Measurements from ENCODE around the gene MPIG6B.

Gene MPIG6B

DNA sequence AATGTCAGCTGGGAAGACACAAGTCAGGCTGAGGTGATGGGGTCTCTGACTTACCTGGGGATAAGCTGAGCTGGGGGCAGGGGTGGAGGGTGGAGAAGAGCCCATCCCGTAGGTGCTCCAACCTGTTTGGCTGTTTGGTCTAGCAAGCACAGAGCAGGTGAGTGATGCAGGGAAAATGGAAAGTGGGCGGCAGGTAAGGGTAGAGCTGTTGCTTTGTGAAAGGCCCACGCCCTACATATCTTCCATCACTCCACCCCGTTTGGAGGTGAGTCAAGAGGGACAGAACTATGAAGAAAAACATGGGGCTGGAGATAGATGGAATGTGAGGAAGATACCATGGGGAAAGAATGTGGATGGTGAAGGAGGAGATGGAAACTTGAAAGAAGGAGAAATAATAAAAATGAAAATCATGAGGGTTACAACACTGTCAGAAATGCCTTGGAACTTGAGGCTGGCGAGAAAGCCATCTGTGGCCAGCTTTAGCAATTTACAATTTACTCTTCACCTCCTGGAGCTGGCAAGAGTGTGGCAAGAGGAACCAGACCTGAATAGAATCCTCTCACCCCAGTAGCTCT lies 2.9 kb upstream of the MPIG6B start:
- H3K27ac ChIP-seq (ENCODE audit: insufficient read depth, low read depth, low read length, poor library complexity, severe bottlenecking), result no peak overlapping the region
- no peak overlapping the region for H3K4me3 ChIP-seq (ENCODE audit: insufficient read depth, low read depth, low read length)
- no peaks in the 10 kb centered on the region for H3K36me3 ChIP-seq (ENCODE audit: control insufficient read depth, insufficient read depth, low read length)
- H3K9me3 ChIP-seq (ENCODE audit: control insufficient read depth, low read length), result no peaks in the 10 kb centered on the region
- peaks cover 9% of the 10 kb centered on the region for H3K27me3 ChIP-seq (ENCODE audit: control insufficient read depth, insufficient read depth, low read length, poor library complexity, severe bottlenecking)
- peaks cover 1% of the 10 kb centered on the region for H3K4me1 ChIP-seq (ENCODE audit: control insufficient read depth, insufficient read depth, low read length)
- WGBS, 2 experiments, result 87 to 96% methylated on average over 5 of the region's 5 CpGs

DNA sequence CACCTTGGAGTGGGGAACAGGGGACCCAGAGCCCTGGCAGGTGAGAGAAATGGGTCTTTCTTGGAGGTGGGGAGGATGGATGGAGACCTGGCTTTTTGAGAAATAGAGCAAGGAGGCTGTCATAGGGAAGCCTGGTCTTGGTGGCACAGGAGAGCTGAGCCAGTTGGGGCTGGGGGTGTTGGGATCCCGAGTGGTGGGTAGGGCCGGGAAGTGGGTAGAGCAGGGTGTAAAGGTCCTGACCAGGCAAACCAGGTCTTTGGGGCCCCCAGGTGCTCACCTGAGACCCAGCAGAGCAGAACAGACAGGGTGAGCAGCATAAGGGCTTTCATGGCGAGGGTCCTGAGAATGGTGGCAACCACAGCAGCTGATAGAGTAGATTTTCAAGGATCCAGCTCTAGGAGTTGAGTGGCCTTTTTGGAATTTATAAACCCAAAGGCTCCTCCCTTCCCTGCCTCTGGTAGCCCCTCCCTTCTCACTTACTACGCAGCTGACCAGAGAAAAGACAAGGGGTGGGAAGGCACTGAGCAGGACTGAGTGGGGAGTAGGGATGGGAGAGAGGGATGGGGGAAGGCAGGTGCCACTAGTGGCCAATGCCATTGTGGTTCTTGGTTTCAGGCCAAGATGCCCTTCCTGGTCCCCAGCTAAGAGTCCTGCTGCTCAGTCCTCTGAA lies 1.7 kb upstream of the MPIG6B start, which contains the start of gene LY6G6C:
TSS of gene LY6G6C (minus strand) at position 396 of the 670 bp plus-strand sequence. CDS start at position 329, 67 bp downstream.
- 82 to 97% methylated on average over 3 to 4 of the region's 4 CpGs for WGBS, 2 experiments
- no peak within 1 kb of the TSS for H3K27ac ChIP-seq (ENCODE audit: insufficient read depth, low read depth, low read length, poor library complexity, severe bottlenecking)
- no peaks in the 10 kb centered on the region for H3K4me1 ChIP-seq (ENCODE audit: control insufficient read depth, insufficient read depth, low read length)

DNA sequence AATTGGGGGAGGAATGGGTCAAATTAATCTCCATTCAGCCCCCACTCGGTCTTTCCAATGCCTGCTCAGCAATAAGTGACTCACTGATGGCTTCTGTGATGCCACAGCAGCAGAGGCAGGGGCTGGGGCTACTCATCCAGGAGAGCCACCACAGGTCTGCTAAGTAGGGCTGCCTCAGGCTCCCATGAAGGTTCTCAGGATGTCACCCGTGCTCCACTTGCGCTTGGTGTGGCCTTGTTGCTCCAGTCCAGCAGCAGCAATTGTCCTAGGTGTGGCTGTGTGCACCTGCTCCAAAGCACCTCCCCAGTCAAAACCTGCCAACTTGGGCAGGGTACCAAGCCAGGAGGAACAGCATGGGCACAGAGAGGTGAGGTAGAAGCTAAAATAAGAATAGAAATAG lies 1.0 kb upstream of the MPIG6B start:
- no peaks in the 10 kb centered on the region for H3K9me3 ChIP-seq (ENCODE audit: control insufficient read depth, low read length)
- no peak overlapping the region for H3K27ac ChIP-seq (ENCODE audit: insufficient read depth, low read depth, low read length, poor library complexity, severe bottlenecking)
- peaks cover 9% of the 10 kb centered on the region for H3K27me3 ChIP-seq (ENCODE audit: control insufficient read depth, insufficient read depth, low read length, poor library complexity, severe bottlenecking)
- H3K36me3 ChIP-seq (ENCODE audit: control insufficient read depth, insufficient read depth, low read length), result peaks cover 16% of the 10 kb centered on the region
- H3K4me3 ChIP-seq (ENCODE audit: insufficient read depth, low read depth, low read length), result no peak overlapping the region
- H3K4me1 ChIP-seq (ENCODE audit: control insufficient read depth, insufficient read depth, low read length), result no peaks in the 10 kb centered on the region
- WGBS, 2 experiments, result 93 to 94% methylated on average over 3 of the region's 3 CpGs

More for the DNA sequence above, 1.7 kb upstream of the MPIG6B start, which contains the start of gene LY6G6C:
- H3K27me3 ChIP-seq (ENCODE audit: control insufficient read depth, insufficient read depth, low read length, poor library complexity, severe bottlenecking), result peaks cover 9% of the 10 kb centered on the region
- H3K9me3 ChIP-seq (ENCODE audit: control insufficient read depth, low read length), result no peaks in the 10 kb centered on the region
- H3K4me3 ChIP-seq (ENCODE audit: insufficient read depth, low read depth, low read length), result no peak within 1 kb of the TSS
- H3K36me3 ChIP-seq (ENCODE audit: control insufficient read depth, insufficient read depth, low read length), result peaks cover 9% of the 10 kb centered on the region

GRCh38 chr6:31723980-31724691 lies 963 bp downstream of the MPIG6B start:
- Histone ChIP-seq H3K4me3 (ENCODE audit: insufficient read depth, low read depth, low read length) (no peak overlapping the region), H3K36me3 (ENCODE audit: control insufficient read depth, insufficient read depth, low read length) (peaks cover 25% of the 10 kb centered on the region), H3K27ac (ENCODE audit: insufficient read depth, low read depth, low read length, poor library complexity, severe bottlenecking) (no peak overlapping the region), H3K4me1 (ENCODE audit: control insufficient read depth, insufficient read depth, low read length) (no peaks in the 10 kb centered on the region), H3K27me3 (ENCODE audit: control insufficient read depth, insufficient read depth, low read length, poor library complexity, severe bottlenecking) (peaks cover 3% of the 10 kb centered on the region), H3K9me3 (ENCODE audit: control insufficient read depth, low read length) (no peaks in the 10 kb centered on the region)
- WGBS, 2 experiments, result 93 to 95% methylated on average over 25 of the region's 25 CpGs

DNA sequence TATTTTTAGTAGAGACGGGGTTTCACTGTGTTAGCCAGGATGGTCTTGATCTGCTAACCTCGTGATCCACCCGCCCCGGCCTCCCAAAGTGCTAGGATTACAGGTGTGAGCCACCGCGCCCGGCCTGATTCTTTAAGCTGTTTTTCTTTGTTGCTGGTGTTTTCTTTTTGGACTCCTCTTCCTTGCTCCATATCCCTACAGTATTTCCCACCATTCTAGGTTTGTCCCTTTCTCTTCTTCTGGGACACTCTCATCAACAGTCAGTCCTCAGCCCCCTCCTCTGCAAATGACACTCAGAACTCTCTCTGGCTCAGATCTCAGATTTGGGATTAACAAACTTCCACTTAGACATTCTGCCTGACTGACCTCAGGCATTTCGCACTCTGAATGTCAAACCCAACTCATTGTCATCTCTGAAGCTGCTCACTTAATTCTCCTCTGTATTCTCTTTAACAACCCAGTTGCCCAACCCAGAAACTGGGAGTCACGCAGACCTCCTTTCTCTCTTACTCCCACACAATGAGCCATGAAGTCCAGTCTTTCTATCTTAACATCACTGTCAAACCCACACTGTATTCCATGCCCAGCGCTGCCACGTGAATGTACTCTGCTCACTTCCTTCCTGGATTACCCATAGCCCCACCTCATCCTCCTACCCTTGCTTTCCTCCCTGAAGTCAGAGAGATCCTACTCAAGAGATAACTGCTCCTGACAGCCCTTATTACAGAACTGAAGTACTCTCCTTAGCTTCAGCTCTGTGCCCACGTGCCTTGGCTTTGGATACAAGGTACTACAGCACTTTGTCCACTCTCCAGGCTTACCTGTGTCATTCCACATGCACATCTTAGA lies 2.6 kb downstream of the MPIG6B start:
- 92 to 95% methylated on average over 12 of the region's 12 CpGs for WGBS, 2 experiments
- Histone ChIP-seq H3K4me1 (ENCODE audit: control insufficient read depth, insufficient read depth, low read length) (no peaks in the 10 kb centered on the region), H3K36me3 (ENCODE audit: control insufficient read depth, insufficient read depth, low read length) (peaks cover 25% of the 10 kb centered on the region)

GRCh38 chr6:31727034-31727716 lies 4.0 kb downstream of the MPIG6B start:
- no peak overlapping the region for H3K27ac ChIP-seq (ENCODE audit: insufficient read depth, low read depth, low read length, poor library complexity, severe bottlenecking)
- H3K36me3 ChIP-seq (ENCODE audit: control insufficient read depth, insufficient read depth, low read length), result peaks cover 33% of the 10 kb centered on the region
- no peak overlapping the region for H3K4me3 ChIP-seq (ENCODE audit: insufficient read depth, low read depth, low read length)
- WGBS, 2 experiments, result 91 to 95% methylated on average over 7 of the region's 7 CpGs
- H3K9me3 ChIP-seq (ENCODE audit: control insufficient read depth, low read length), result no peaks in the 10 kb centered on the region
- H3K4me1 ChIP-seq (ENCODE audit: control insufficient read depth, insufficient read depth, low read length), result no peaks in the 10 kb centered on the region
- H3K27me3 ChIP-seq (ENCODE audit: control insufficient read depth, insufficient read depth, low read length, poor library complexity, severe bottlenecking), result no peaks in the 10 kb centered on the region

More for the DNA sequence above, 2.6 kb downstream of the MPIG6B start:
- Histone ChIP-seq H3K27ac (ENCODE audit: insufficient read depth, low read depth, low read length, poor library complexity, severe bottlenecking) (no peak overlapping the region), H3K27me3 (ENCODE audit: control insufficient read depth, insufficient read depth, low read length, poor library complexity, severe bottlenecking) (peaks cover 3% of the 10 kb centered on the region), H3K4me3 (ENCODE audit: insufficient read depth, low read depth, low read length) (no peak overlapping the region), H3K9me3 (ENCODE audit: control insufficient read depth, low read length) (no peaks in the 10 kb centered on the region)

DNA sequence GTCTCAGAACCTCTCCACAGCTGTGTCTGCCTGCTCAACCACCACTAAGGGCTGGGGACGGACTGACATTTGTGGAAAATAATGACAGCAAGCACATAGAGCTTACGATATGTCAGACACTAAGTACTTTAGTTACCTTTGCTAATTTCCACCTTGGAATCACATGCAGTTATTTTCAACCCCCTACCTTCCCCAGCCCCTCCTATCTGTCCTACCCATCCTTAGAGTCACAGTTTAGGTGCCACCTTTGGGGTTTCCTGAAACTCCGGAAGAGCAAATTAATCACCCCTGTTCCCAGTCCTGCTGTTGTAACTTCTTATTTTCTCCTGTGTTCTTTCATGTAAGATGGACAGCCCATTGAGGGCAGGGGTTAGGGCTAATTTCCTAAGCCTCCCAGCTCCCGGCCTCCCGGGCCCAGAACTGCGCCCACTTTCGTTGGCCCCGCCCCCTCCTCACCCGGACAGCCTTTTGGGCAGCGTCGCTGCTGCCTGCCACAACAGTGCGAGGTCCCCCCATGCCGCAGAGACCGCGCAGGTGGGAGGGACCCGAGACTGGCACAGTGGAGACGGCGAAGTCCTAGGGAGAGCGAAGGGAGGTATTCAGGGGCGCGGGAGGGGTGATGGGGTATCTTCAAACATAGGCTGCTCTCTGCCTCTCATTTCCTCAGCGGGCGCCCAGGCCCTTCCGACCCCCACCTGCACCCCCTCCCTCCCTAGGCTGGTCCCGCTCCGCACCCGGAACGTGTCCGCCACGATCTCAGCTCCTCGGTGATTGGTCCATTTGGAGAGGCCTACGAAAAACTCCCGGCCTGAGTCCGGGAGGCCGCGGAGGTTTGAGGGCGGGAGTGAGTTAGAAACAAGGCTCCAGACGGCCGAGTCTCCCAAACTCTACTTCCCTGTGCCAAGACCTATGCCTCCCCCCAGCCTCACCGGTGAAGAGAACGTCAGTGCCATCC lies 4.8 kb downstream of the MPIG6B start:
- H3K9me3 ChIP-seq (ENCODE audit: control insufficient read depth, low read length), result no peaks in the 10 kb centered on the region
- H3K27ac ChIP-seq (ENCODE audit: insufficient read depth, low read depth, low read length, poor library complexity, severe bottlenecking), result no peak overlapping the region
- peaks cover 40% of the 10 kb centered on the region for H3K36me3 ChIP-seq (ENCODE audit: control insufficient read depth, insufficient read depth, low read length)
- WGBS, 2 experiments, result 95% methylated on average over 41 of the region's 41 CpGs
- H3K4me1 ChIP-seq (ENCODE audit: control insufficient read depth, insufficient read depth, low read length), result no peaks in the 10 kb centered on the region
- H3K4me3 ChIP-seq (ENCODE audit: insufficient read depth, low read depth, low read length), result peak overlapping the region; percentile 93
- H3K27me3 ChIP-seq (ENCODE audit: control insufficient read depth, insufficient read depth, low read length, poor library complexity, severe bottlenecking), result no peaks in the 10 kb centered on the region

DNA sequence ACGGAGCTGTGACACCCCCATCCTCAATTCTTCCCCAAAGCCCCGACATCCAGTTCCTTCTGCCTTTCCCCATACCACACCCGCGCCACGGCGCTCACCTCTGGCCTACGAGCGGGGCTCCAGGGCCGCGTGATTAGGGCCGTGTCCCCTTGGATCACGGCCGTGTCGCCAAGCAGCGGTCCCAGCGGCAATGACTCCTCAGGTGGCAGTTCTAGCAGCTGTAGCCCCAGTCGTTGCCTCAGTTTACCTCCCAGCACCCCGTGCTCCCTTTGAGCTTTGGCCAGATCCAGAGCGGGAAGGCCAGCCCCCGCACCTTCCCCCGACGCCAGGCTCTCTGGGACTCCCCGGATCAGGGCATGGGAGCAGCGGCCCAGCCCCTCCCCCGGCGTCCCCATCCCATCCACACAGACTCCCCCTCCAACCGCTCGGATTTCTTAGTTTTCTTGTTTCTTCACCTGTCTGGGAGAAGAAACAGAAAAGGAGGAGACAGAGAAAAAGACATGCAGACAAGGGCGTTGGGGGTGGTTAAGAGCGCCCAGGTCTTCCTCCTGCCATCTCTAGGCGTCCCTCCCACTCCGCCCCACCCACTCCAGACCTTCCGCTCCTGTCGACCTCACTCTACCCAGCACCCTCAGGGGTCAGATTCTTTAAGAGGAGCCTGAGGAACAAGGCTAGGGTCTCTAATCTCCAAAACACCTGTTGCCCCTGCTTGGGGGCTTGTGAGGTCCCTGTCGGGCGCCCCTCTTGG lies 5.8 kb downstream of the MPIG6B start, which contains the start of gene DDAH2:
TSS of gene DDAH2 (minus strand) at position 533 of the 748 bp plus-strand sequence. CDS start at position 395, 138 bp downstream.
- Histone ChIP-seq H3K36me3 (ENCODE audit: control insufficient read depth, insufficient read depth, low read length) (peaks cover 48% of the 10 kb centered on the region), H3K4me1 (ENCODE audit: control insufficient read depth, insufficient read depth, low read length) (peaks cover under 1% of the 10 kb centered on the region)
- WGBS, 2 experiments, result 48 to 49% methylated on average over 36 of the region's 36 CpGs

More for the DNA sequence above, 5.8 kb downstream of the MPIG6B start, which contains the start of gene DDAH2:
- no peaks in the 10 kb centered on the region for H3K9me3 ChIP-seq (ENCODE audit: control insufficient read depth, low read length)
- H3K27me3 ChIP-seq (ENCODE audit: control insufficient read depth, insufficient read depth, low read length, poor library complexity, severe bottlenecking), result no peaks in the 10 kb centered on the region
- H3K4me3 ChIP-seq (ENCODE audit: insufficient read depth, low read depth, low read length), result peak within 1 kb of the TSS; percentile 93
- peak within 1 kb of the TSS; percentile 86 for H3K27ac ChIP-seq (ENCODE audit: insufficient read depth, low read depth, low read length, poor library complexity, severe bottlenecking)
